ENCODE data around the gene MYBPC1. TPM values are rescaled to one million over a fixed set of nuclear protein-coding genes. Genes with fewer than 3 reads are reported as not detected.

MYBPC1 gene
- total RNA-seq, 1 experiment from 2014 or later, result not detected

- Histone ChIP-seq H3K9me2 (ENCODE audit: insufficient read depth) (no peaks in the 10 kb centered on the region), H3K4me3 (no peak overlapping the region), H3K79me2 (ENCODE audit: low read depth) (no peaks in the 10 kb centered on the region), H3K36me3 (ENCODE audit: low read depth) (no peaks in the 10 kb centered on the region), H3F3A (ENCODE audit: insufficient read depth, low read depth) (no peaks in the 10 kb centered on the region), H4K20me1 (ENCODE audit: insufficient read depth) (no peaks in the 10 kb centered on the region), H3K4me2 (no peak overlapping the region), H3K27me3 (ENCODE audit: insufficient read depth, low read depth) (no peaks in the 10 kb centered on the region), H2AFZ (no peak overlapping the region), H3K27ac (no peak overlapping the region), H3K4me1 (replicated peaks; ENCODE audit: insufficient read depth) (no peaks in the 10 kb centered on the region), H3K9me3 (ENCODE audit: insufficient read depth, low read depth) (no peaks in the 10 kb centered on the region)
- DNase-seq, result no peak
- no TSS peak for BruUV-seq (replicated peaks)
- ChIA-PET CTCF (no interaction called here), POLR2A (ENCODE audit: unreplicated experiment) (no interaction called here)
- TF ChIP-seq EZH2 (IDR thresholded peaks at IDR 0.05; ENCODE audit: low read depth) (no peak), CTCF (conservative IDR thresholded peaks at IDR 0.05) (no peak)
- intact Hi-C loops (cut with micrococcal nuclease; ENCODE audit: unreplicated experiment), result no loop called here
Measured at GRCh38 chr12:101685092-101685491, 90.3 kb downstream of the MYBPC1 start.

- no peaks in the 10 kb centered on the region for H3K79me2 ChIP-seq (ENCODE audit: low read depth)
- H3K27ac ChIP-seq, result no peak overlapping the region
- H3K4me3 ChIP-seq, result no peak overlapping the region
- no peak for DNase-seq
- no TSS peak for BruUV-seq (replicated peaks)
- H3F3A ChIP-seq (ENCODE audit: insufficient read depth, low read depth), result no peaks in the 10 kb centered on the region
- H3K4me2 ChIP-seq, result no peak overlapping the region
- ChIA-PET POLR2A (ENCODE audit: unreplicated experiment) (no interaction called here), CTCF (no interaction called here)
- H3K36me3 ChIP-seq (ENCODE audit: low read depth), result no peaks in the 10 kb centered on the region
- H3K9me2 ChIP-seq (ENCODE audit: insufficient read depth), result no peaks in the 10 kb centered on the region
- H3K27me3 ChIP-seq (ENCODE audit: insufficient read depth, low read depth), result no peaks in the 10 kb centered on the region
- intact Hi-C loops (cut with micrococcal nuclease; ENCODE audit: unreplicated experiment), result no loop called here
- TF ChIP-seq EZH2 (IDR thresholded peaks at IDR 0.05; ENCODE audit: low read depth) (no peak), CTCF (conservative IDR thresholded peaks at IDR 0.05) (no peak)
- H3K4me1 ChIP-seq (replicated peaks; ENCODE audit: insufficient read depth), result no peaks in the 10 kb centered on the region
- H4K20me1 ChIP-seq (ENCODE audit: insufficient read depth), result no peaks in the 10 kb centered on the region
- no peak overlapping the region for H2AFZ ChIP-seq
- H3K9me3 ChIP-seq (ENCODE audit: insufficient read depth, low read depth), result no peaks in the 10 kb centered on the region
Measured at GRCh38 chr12:101686176-101686575, 91.4 kb downstream of the MYBPC1 start.

GRCh38 chr12:101690544-101691098 is 95.8 kb downstream of the MYBPC1 start:
- no peak overlapping the region for H3K4me2 ChIP-seq

More at GRCh38 chr12:101690544-101691098, 95.8 kb downstream of the MYBPC1 start:
- H3F3A ChIP-seq (ENCODE audit: insufficient read depth, low read depth), result no peaks in the 10 kb centered on the region
- H3K27me3 ChIP-seq (ENCODE audit: insufficient read depth, low read depth), result no peaks in the 10 kb centered on the region
- intact Hi-C loops (cut with micrococcal nuclease; ENCODE audit: unreplicated experiment), result no loop called here
- no TSS peak for BruUV-seq (replicated peaks)
- H3K36me3 ChIP-seq (ENCODE audit: low read depth), result no peaks in the 10 kb centered on the region
- CTCF ChIA-PET, result no interaction called here
- no peaks in the 10 kb centered on the region for H3K9me2 ChIP-seq (ENCODE audit: insufficient read depth)
- no peak overlapping the region for H2AFZ ChIP-seq
- no peaks in the 10 kb centered on the region for H4K20me1 ChIP-seq (ENCODE audit: insufficient read depth)
- TF ChIP-seq CTCF (conservative IDR thresholded peaks at IDR 0.05), result no peak
- TF ChIP-seq EZH2 (IDR thresholded peaks at IDR 0.05; ENCODE audit: low read depth), result no peak
- no peaks in the 10 kb centered on the region for H3K9me3 ChIP-seq (ENCODE audit: insufficient read depth, low read depth)
- POLR2A ChIA-PET (ENCODE audit: unreplicated experiment), result no interaction called here
- H3K27ac ChIP-seq, result no peak overlapping the region
- no peak for DNase-seq
- H3K4me1 ChIP-seq (replicated peaks; ENCODE audit: insufficient read depth), result peaks cover 7% of the 10 kb centered on the region
- no peak overlapping the region for H3K4me3 ChIP-seq
- no peaks in the 10 kb centered on the region for H3K79me2 ChIP-seq (ENCODE audit: low read depth)
